BLaER1 treated with 17β-estradiol and CSF1 and Interleukin-3, amounts not matched to agents 10 nM and 100 nM (cell line): Measurements from ENCODE around the gene TMOD1.
A peak's percentile ranks its signal among the peaks of the same experiment; 100 is the strongest.
"Not testable (repeated sequence)": the region's sequence is repeated elsewhere in the genome, so short reads cannot be mapped to it uniquely, and the experiment has no call there.

Experiments used
- H3K27ac ChIP-seq, 11 experiments: shearing (Covaris generic); formaldehyde crosslinking; 2 replicates each; pipeline ENCODE4 v1.8.1; 2022
- H3K27me3 ChIP-seq, 11 experiments: shearing (Covaris generic); formaldehyde crosslinking; 2 replicates each; pipeline ENCODE4 v1.8.1; 2022
- H3K36me3 ChIP-seq, 11 experiments: shearing (Covaris generic); formaldehyde crosslinking; 2 replicates each; pipeline ENCODE4 v1.8.1; 2022
- H3K4me1 ChIP-seq, 10 experiments: shearing (Covaris generic); formaldehyde crosslinking; 2 replicates each; pipeline ENCODE4 v1.8.1; 2022
- H3K4me2 ChIP-seq, 11 experiments: shearing (Covaris generic); formaldehyde crosslinking; 2 replicates each; pipeline ENCODE4 v1.8.1; 2022
- H3K4me3 ChIP-seq, 10 experiments: shearing (Covaris generic); formaldehyde crosslinking; 2 replicates each; pipeline ENCODE4 v1.8.1; 2022
- H3K9ac ChIP-seq, 11 experiments: shearing (Covaris generic); formaldehyde crosslinking; 2 replicates each; pipeline ENCODE4 v1.8.1; 2022
- H3K9me3 ChIP-seq, 11 experiments: shearing (Covaris generic); formaldehyde crosslinking; replicated peaks in 1 of 11; 2 replicates each; pipeline ENCODE4 v1.8.1; 2022
- H4K20me1 ChIP-seq, 11 experiments: shearing (Covaris generic); formaldehyde crosslinking; 2 replicates each; pipeline ENCODE4 v1.8.1; 2022
- Cebpa-rat ChIP-seq, 11 experiments: shearing (Covaris generic); IDR thresholded peaks; 2 replicates each; pipeline ENCODE4 v1.8.1; 2022

TMOD1 gene

GRCh38 chr9:97572892-97573365, 71.5 kb downstream of the TMOD1 start:
- Histone ChIP-seq H3K4me1 (peaks cover 0 to 10% (median 0%) of the 10 kb centered on the region in 10 experiments; a peak in 4 of 20 replicates), H3K4me2 (no peak overlapping the region)
- no peak for TF ChIP-seq Cebpa-rat (IDR thresholded peaks at IDR 0.05)

GRCh38 chr9:97573482-97574073, 72.1 kb downstream of the TMOD1 start:
- peaks cover 0 to 10% (median 0%) of the 10 kb centered on the region in 11 experiments; a peak in 3 of 22 replicates for H3K9me3 ChIP-seq
- no peaks in the 10 kb centered on the region for H4K20me1 ChIP-seq
- no peak for TF ChIP-seq Cebpa-rat (IDR thresholded peaks at IDR 0.05)
- H3K36me3 ChIP-seq: no peaks in the 10 kb centered on the region
- H3K27me3 ChIP-seq: 0 out of 22 replicates have a peak, but pooled peaks cover 0 to 4% (median 0%) of the 10 kb centered on the region in 11 experiments
- no peak overlapping the region for H3K4me3 ChIP-seq
- no peak overlapping the region for H3K4me2 ChIP-seq
- H3K9ac ChIP-seq: no peak overlapping the region
- no peak overlapping the region for H3K27ac ChIP-seq
- H3K4me1 ChIP-seq: peaks cover 0 to 10% (median 0%) of the 10 kb centered on the region in 10 experiments; a peak in 4 of 20 replicates

More at GRCh38 chr9:97572892-97573365, 71.5 kb downstream of the TMOD1 start:
- Histone ChIP-seq H3K27ac (no peak overlapping the region), H3K27me3 (0 out of 22 replicates have a peak, but pooled peaks cover 0 to 5% (median 0%) of the 10 kb centered on the region in 11 experiments), H4K20me1 (no peaks in the 10 kb centered on the region), H3K9me3 (peaks cover 0 to 10% (median 0%) of the 10 kb centered on the region in 11 experiments; a peak in 3 of 22 replicates), H3K9ac (no peak overlapping the region), H3K4me3 (no peak overlapping the region), H3K36me3 (no peaks in the 10 kb centered on the region)

GRCh38 chr9:97574101-97574571, 72.7 kb downstream of the TMOD1 start:
- H3K4me1 ChIP-seq: peaks cover 0 to 10% (median 0%) of the 10 kb centered on the region in 10 experiments; a peak in 4 of 20 replicates
- peaks cover 0 to 10% (median 0%) of the 10 kb centered on the region in 11 experiments; a peak in 3 of 22 replicates for H3K9me3 ChIP-seq
- not testable (repeated sequence) for H3K36me3 ChIP-seq, H3K27me3 ChIP-seq, H4K20me1 ChIP-seq, H3K4me2 ChIP-seq, H3K27ac ChIP-seq, H3K9ac ChIP-seq, H3K4me3 ChIP-seq

GRCh38 chr9:97574921-97575672, 73.6 kb downstream of the TMOD1 start:
- H3K36me3 ChIP-seq, H3K9ac ChIP-seq, H4K20me1 ChIP-seq, H3K4me3 ChIP-seq, H3K27ac ChIP-seq, H3K27me3 ChIP-seq: not testable (repeated sequence)
- Histone ChIP-seq H3K4me2 (peak overlapping the region in 6 of 11 experiments; percentile 3 to 40 (median 8); a peak in 6 of 22 replicates), H3K4me1 (peaks cover 0 to 10% (median 0%) of the 10 kb centered on the region in 10 experiments; a peak in 4 of 20 replicates), H3K9me3 (peaks cover 0 to 10% (median 0%) of the 10 kb centered on the region in 11 experiments; a peak in 3 of 22 replicates)

DNA sequence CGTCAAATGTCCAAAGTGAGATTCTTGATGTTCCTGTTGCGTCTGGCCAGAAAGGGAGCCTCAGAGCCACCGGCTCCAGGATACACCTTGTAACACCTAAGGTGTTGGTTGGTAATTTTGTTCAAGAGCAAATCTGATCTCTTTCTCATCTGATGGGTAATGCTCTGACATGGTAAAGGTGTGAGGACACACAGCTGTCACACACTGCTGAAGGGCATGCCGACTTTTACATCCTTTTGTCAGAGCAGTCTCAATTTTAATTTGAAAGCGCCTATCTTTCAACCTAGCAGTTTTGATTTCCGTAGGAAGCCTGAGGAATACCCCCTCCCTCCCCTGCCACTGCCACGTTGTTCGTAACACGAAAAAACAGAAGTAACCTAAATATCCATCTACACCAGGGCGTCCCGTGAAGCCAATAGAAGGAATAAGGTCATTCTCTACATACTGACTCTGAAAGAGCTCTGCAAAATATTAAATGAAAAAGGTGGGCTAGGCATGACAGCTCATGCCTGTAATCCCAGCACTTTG, 74.3 kb downstream of the TMOD1 start:
- TF ChIP-seq Cebpa-rat (IDR thresholded peaks at IDR 0.05): no peak
- Histone ChIP-seq H3K9me3 (peaks cover 0 to 10% (median 0%) of the 10 kb centered on the region in 11 experiments; a peak in 3 of 22 replicates), H3K4me3 (no peak overlapping the region), H3K4me2 (peak overlapping the region in 3 of 11 experiments; percentile 4 to 40 (median 10); a peak in 4 of 22 replicates), H4K20me1 (no peaks in the 10 kb centered on the region), H3K36me3 (no peaks in the 10 kb centered on the region), H3K4me1 (peaks cover 0 to 10% (median 0%) of the 10 kb centered on the region in 10 experiments; a peak in 4 of 20 replicates), H3K9ac (no peak overlapping the region), H3K27me3 (no peaks in the 10 kb centered on the region), H3K27ac (no peak overlapping the region)

DNA sequence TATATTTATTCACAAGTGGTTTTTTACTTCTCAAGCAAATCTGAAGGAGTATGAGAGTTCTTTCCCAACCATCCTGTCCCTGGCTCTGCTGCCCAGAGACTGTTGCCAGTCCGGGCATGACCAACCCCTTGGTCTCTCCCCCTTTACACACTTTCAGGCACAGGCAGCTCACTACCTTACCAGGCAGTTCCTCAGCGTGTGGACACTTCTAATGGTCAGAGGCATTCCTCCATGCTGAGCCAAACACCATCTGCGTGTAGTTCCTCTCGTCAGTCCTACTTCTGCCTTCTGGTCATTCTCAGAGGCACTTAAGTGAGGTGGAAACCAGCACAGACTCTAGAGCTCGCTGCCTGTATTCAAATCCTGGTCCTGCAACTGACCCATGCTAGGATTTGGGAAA, 75.6 kb downstream of the TMOD1 start:
- H3K27ac ChIP-seq: no peak overlapping the region
- H3K4me1 ChIP-seq: peaks cover 0 to 10% (median 0%) of the 10 kb centered on the region in 10 experiments; a peak in 4 of 20 replicates
- no peaks in the 10 kb centered on the region for H4K20me1 ChIP-seq
- H3K36me3 ChIP-seq: no peaks in the 10 kb centered on the region
- peaks cover 0 to 10% (median 0%) of the 10 kb centered on the region in 11 experiments; a peak in 3 of 22 replicates for H3K9me3 ChIP-seq
- no peak overlapping the region for H3K9ac ChIP-seq
- no peaks in the 10 kb centered on the region for H3K27me3 ChIP-seq
- no peak overlapping the region for H3K4me3 ChIP-seq
- H3K4me2 ChIP-seq: no peak overlapping the region
- no peak for TF ChIP-seq Cebpa-rat (IDR thresholded peaks at IDR 0.05)

DNA sequence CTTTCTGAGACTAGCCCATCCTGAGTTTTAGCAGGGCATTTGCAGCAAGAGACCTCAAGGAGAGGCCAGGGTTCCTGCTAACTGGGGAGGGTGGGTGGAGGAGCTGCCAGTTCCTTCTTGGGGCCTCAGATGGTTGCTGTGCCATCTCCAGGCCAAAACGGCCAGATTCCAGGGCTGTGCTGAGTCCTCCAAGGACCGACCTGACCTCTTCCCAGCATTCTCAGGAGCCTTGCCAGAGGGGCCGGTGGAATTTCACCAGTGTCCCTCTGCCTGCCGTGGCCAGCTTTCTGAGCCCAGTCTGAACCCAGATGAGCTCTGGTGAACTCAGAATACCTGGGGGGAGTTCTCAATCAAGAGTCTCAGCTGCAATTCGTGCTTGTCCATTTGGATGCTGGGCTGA, 77.4 kb downstream of the TMOD1 start:
- TF ChIP-seq Cebpa-rat (IDR thresholded peaks at IDR 0.05): no peak
- H4K20me1 ChIP-seq: no peaks in the 10 kb centered on the region
- H3K9me3 ChIP-seq: peaks cover 0 to 10% (median 0%) of the 10 kb centered on the region in 11 experiments; a peak in 3 of 22 replicates

DNA sequence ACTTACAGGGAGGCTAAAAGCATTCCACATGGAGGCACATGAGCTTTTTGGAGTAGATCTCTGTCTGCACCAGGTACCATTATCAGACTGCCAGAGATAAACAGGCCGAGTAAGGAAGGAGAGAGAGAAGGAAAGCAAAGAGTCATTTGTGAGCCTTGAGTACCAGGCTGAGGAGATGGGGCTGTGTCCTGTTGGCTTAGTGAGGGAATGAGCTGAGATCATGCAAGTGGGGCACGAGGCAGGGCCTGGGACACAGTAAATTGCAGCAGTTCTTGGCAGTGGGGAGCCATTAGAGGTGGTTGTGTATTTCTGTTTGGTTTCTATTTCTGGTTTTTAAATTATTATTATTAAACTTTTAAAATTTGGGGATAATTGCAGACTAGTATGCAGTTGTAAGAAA, 78.4 kb downstream of the TMOD1 start:
- H3K27me3 ChIP-seq: no peaks in the 10 kb centered on the region
- no peak for TF ChIP-seq Cebpa-rat (IDR thresholded peaks at IDR 0.05)
- H3K4me3 ChIP-seq: no peak overlapping the region
- no peak overlapping the region for H3K27ac ChIP-seq
- no peak overlapping the region for H3K4me2 ChIP-seq
- no peak overlapping the region for H3K9ac ChIP-seq
- no peaks in the 10 kb centered on the region for H3K36me3 ChIP-seq
- H3K4me1 ChIP-seq: peaks cover 0 to 9% (median 0%) of the 10 kb centered on the region in 10 experiments; a peak in 4 of 20 replicates
- no peaks in the 10 kb centered on the region; a peak in 1 of 22 replicates for H3K9me3 ChIP-seq
- H4K20me1 ChIP-seq: no peaks in the 10 kb centered on the region

More for the DNA sequence above, 77.4 kb downstream of the TMOD1 start:
- H3K4me3 ChIP-seq: no peak overlapping the region
- no peak overlapping the region for H3K9ac ChIP-seq
- H3K27ac ChIP-seq: no peak overlapping the region
- H3K4me2 ChIP-seq: no peak overlapping the region
- peaks cover 0 to 10% (median 0%) of the 10 kb centered on the region in 10 experiments; a peak in 4 of 20 replicates for H3K4me1 ChIP-seq
- H3K36me3 ChIP-seq: no peaks in the 10 kb centered on the region
- H3K27me3 ChIP-seq: no peaks in the 10 kb centered on the region

GRCh38 chr9:97581590-97581989, 80.1 kb downstream of the TMOD1 start:
- H3K4me1 ChIP-seq, H3K36me3 ChIP-seq, H3K27ac ChIP-seq, H4K20me1 ChIP-seq, H3K4me3 ChIP-seq, H3K4me2 ChIP-seq, H3K9ac ChIP-seq, H3K9me3 ChIP-seq, H3K27me3 ChIP-seq: not testable (repeated sequence)

GRCh38 chr9:97584778-97585177, 83.3 kb downstream of the TMOD1 start:
- not testable (repeated sequence) for H3K36me3 ChIP-seq, H3K4me2 ChIP-seq, H3K4me1 ChIP-seq, H3K4me3 ChIP-seq, H4K20me1 ChIP-seq, H3K9me3 ChIP-seq, H3K9ac ChIP-seq, H3K27me3 ChIP-seq, H3K27ac ChIP-seq

GRCh38 chr9:97586909-97587308, 85.4 kb downstream of the TMOD1 start:
- H3K4me3 ChIP-seq, H3K4me1 ChIP-seq, H3K27ac ChIP-seq, H3K9ac ChIP-seq, H3K9me3 ChIP-seq, H3K36me3 ChIP-seq, H3K27me3 ChIP-seq, H4K20me1 ChIP-seq, H3K4me2 ChIP-seq: not testable (repeated sequence)
